ENCODE data around the gene TSPOAP1.

TSPOAP1 gene

GRCh38 chr17:58307468-58308172 lies 21.0 kb downstream of the TSPOAP1 start:
- Histone ChIP-seq H3K27me3 (ENCODE audit: control insufficient read depth, insufficient read depth, low read length) (no peaks in the 10 kb centered on the region), H3K4me1 (ENCODE audit: control insufficient read depth, insufficient read depth, low read length) (peaks cover 5% of the 10 kb centered on the region), H3K9me3 (ENCODE audit: control insufficient read depth, insufficient read depth, low read length) (no peaks in the 10 kb centered on the region), H3K4me3 (ENCODE audit: low read depth, low read length) (no peak overlapping the region), H3K36me3 (ENCODE audit: control insufficient read depth, insufficient read depth, low read length) (peaks cover 5% of the 10 kb centered on the region), H3K9ac (ENCODE audit: low read depth, low read length) (no peak overlapping the region)

GRCh38 chr17:58306131-58306951 lies 22.3 kb downstream of the TSPOAP1 start:
- Histone ChIP-seq H3K9me3 (ENCODE audit: control insufficient read depth, insufficient read depth, low read length) (no peaks in the 10 kb centered on the region), H3K27me3 (ENCODE audit: control insufficient read depth, insufficient read depth, low read length) (no peaks in the 10 kb centered on the region), H3K36me3 (ENCODE audit: control insufficient read depth, insufficient read depth, low read length) (peaks cover 5% of the 10 kb centered on the region), H3K4me1 (ENCODE audit: control insufficient read depth, insufficient read depth, low read length) (peaks cover 5% of the 10 kb centered on the region), H3K9ac (ENCODE audit: low read depth, low read length) (no peak overlapping the region), H3K4me3 (ENCODE audit: low read depth, low read length) (no peak overlapping the region)

- Histone ChIP-seq H3K9me3 (ENCODE audit: control insufficient read depth, insufficient read depth, low read length) (no peaks in the 10 kb centered on the region), H3K4me3 (ENCODE audit: low read depth, low read length) (no peak overlapping the region), H3K9ac (ENCODE audit: low read depth, low read length) (no peak overlapping the region), H3K36me3 (ENCODE audit: control insufficient read depth, insufficient read depth, low read length) (peaks cover 5% of the 10 kb centered on the region), H3K4me1 (ENCODE audit: control insufficient read depth, insufficient read depth, low read length) (peaks cover 5% of the 10 kb centered on the region), H3K27me3 (ENCODE audit: control insufficient read depth, insufficient read depth, low read length) (no peaks in the 10 kb centered on the region)
Measured at GRCh38 chr17:58305626-58306025, 23.0 kb downstream of the TSPOAP1 start.

- Histone ChIP-seq H3K36me3 (ENCODE audit: control insufficient read depth, insufficient read depth, low read length) (peaks cover 5% of the 10 kb centered on the region), H3K27me3 (ENCODE audit: control insufficient read depth, insufficient read depth, low read length) (no peaks in the 10 kb centered on the region), H3K4me3 (ENCODE audit: low read depth, low read length) (no peak overlapping the region), H3K9me3 (ENCODE audit: control insufficient read depth, insufficient read depth, low read length) (no peaks in the 10 kb centered on the region), H3K4me1 (ENCODE audit: control insufficient read depth, insufficient read depth, low read length) (peaks cover 5% of the 10 kb centered on the region), H3K9ac (ENCODE audit: low read depth, low read length) (no peak overlapping the region)
Measured at GRCh38 chr17:58304750-58305486, 23.7 kb downstream of the TSPOAP1 start.

- no peaks in the 10 kb centered on the region for H3K27me3 ChIP-seq (ENCODE audit: control insufficient read depth, insufficient read depth, low read length)
- H3K9me3 ChIP-seq (ENCODE audit: control insufficient read depth, insufficient read depth, low read length), result no peaks in the 10 kb centered on the region
- peaks cover 5% of the 10 kb centered on the region for H3K36me3 ChIP-seq (ENCODE audit: control insufficient read depth, insufficient read depth, low read length)
- H3K9ac ChIP-seq (ENCODE audit: low read depth, low read length), result no peak overlapping the region
- H3K4me1 ChIP-seq (ENCODE audit: control insufficient read depth, insufficient read depth, low read length), result peaks cover 5% of the 10 kb centered on the region
- H3K4me3 ChIP-seq (ENCODE audit: low read depth, low read length), result no peak overlapping the region
Measured at GRCh38 chr17:58303971-58304749, 24.4 kb downstream of the TSPOAP1 start.

GRCh38 chr17:58302919-58303585 lies 25.5 kb downstream of the TSPOAP1 start:
- Histone ChIP-seq H3K36me3 (ENCODE audit: control insufficient read depth, insufficient read depth, low read length) (peaks cover 5% of the 10 kb centered on the region), H3K27me3 (ENCODE audit: control insufficient read depth, insufficient read depth, low read length) (no peaks in the 10 kb centered on the region), H3K4me1 (ENCODE audit: control insufficient read depth, insufficient read depth, low read length) (peaks cover 5% of the 10 kb centered on the region), H3K9me3 (ENCODE audit: control insufficient read depth, insufficient read depth, low read length) (no peaks in the 10 kb centered on the region), H3K9ac (ENCODE audit: low read depth, low read length) (no peak overlapping the region), H3K4me3 (ENCODE audit: low read depth, low read length) (no peak overlapping the region)

- Histone ChIP-seq H3K4me1 (ENCODE audit: control insufficient read depth, insufficient read depth, low read length) (peaks cover 5% of the 10 kb centered on the region), H3K27me3 (ENCODE audit: control insufficient read depth, insufficient read depth, low read length) (no peaks in the 10 kb centered on the region), H3K36me3 (ENCODE audit: control insufficient read depth, insufficient read depth, low read length) (peaks cover 3% of the 10 kb centered on the region), H3K9me3 (ENCODE audit: control insufficient read depth, insufficient read depth, low read length) (no peaks in the 10 kb centered on the region), H3K9ac (ENCODE audit: low read depth, low read length) (no peak overlapping the region), H3K4me3 (ENCODE audit: low read depth, low read length) (no peak overlapping the region)
Measured at GRCh38 chr17:58302171-58302918, 26.2 kb downstream of the TSPOAP1 start.

GRCh38 chr17:58301504-58302150 lies 27.0 kb downstream of the TSPOAP1 start:
- Histone ChIP-seq H3K9me3 (ENCODE audit: control insufficient read depth, insufficient read depth, low read length) (no peaks in the 10 kb centered on the region), H3K4me3 (ENCODE audit: low read depth, low read length) (no peak overlapping the region), H3K36me3 (ENCODE audit: control insufficient read depth, insufficient read depth, low read length) (peaks cover 3% of the 10 kb centered on the region), H3K27me3 (ENCODE audit: control insufficient read depth, insufficient read depth, low read length) (no peaks in the 10 kb centered on the region), H3K4me1 (ENCODE audit: control insufficient read depth, insufficient read depth, low read length) (peaks cover 5% of the 10 kb centered on the region), H3K9ac (ENCODE audit: low read depth, low read length) (no peak overlapping the region)

- Histone ChIP-seq H3K36me3 (ENCODE audit: control insufficient read depth, insufficient read depth, low read length) (peaks cover 3% of the 10 kb centered on the region), H3K9ac (ENCODE audit: low read depth, low read length) (no peak overlapping the region), H3K27me3 (ENCODE audit: control insufficient read depth, insufficient read depth, low read length) (no peaks in the 10 kb centered on the region), H3K4me3 (ENCODE audit: low read depth, low read length) (no peak overlapping the region), H3K4me1 (ENCODE audit: control insufficient read depth, insufficient read depth, low read length) (peaks cover 5% of the 10 kb centered on the region), H3K9me3 (ENCODE audit: control insufficient read depth, insufficient read depth, low read length) (no peaks in the 10 kb centered on the region)
Measured at GRCh38 chr17:58300336-58300735, 28.3 kb downstream of the TSPOAP1 start.

GRCh38 chr17:58294034-58294433 lies 34.6 kb downstream of the TSPOAP1 start:
- H3K9me3 ChIP-seq (ENCODE audit: control insufficient read depth, insufficient read depth, low read length), result no peaks in the 10 kb centered on the region
- no peaks in the 10 kb centered on the region for H3K36me3 ChIP-seq (ENCODE audit: control insufficient read depth, insufficient read depth, low read length)
- H3K9ac ChIP-seq (ENCODE audit: low read depth, low read length), result no peak overlapping the region
- H3K4me3 ChIP-seq (ENCODE audit: low read depth, low read length), result no peak overlapping the region
- no peaks in the 10 kb centered on the region for H3K27me3 ChIP-seq (ENCODE audit: control insufficient read depth, insufficient read depth, low read length)
- H3K4me1 ChIP-seq (ENCODE audit: control insufficient read depth, insufficient read depth, low read length), result no peaks in the 10 kb centered on the region
